Endothelial cell of umbilical vein (primary cell): ENCODE measurements around the gene MECP2. TPM values are rescaled to one million over a fixed set of nuclear protein-coding genes. Genes with fewer than 3 reads are reported as not detected.

Experiments used
- BruUV-seq: library from RNA; stranded (reverse); fragments of 400-500 nt; replicated peaks from 2 replicates; lab custom pipeline; 2021; lab: Mats Ljungman, UMichigan
- CTCF ChIA-PET: fragments of 300-600, 350-600 bp; sonication (Branson Sonifier 250); formaldehyde crosslinking; loops from one replicate; lab custom pipeline; 2021; ENCODE audit warnings: antibody characterized with exemption, inconsistent platforms; lab: Charles Lee
- POLR2A ChIA-PET: fragments of 300-600, 350-600 bp; sonication (Branson Sonifier 250); formaldehyde crosslinking; loops from one replicate; lab custom pipeline; 2021; ENCODE audit warnings: antibody characterized with exemption, inconsistent platforms; lab: Charles Lee
- DNase-seq: peaks from one replicate; pipeline ENCODE4 v3.0.0-alpha.2; 2011; ENCODE audit warnings: low read depth, low spot score
- FAIRE-seq: peaks from 2 replicates; lab custom pipeline; 2011; peaks lifted over from hg19 to GRCh38; lab: Jason Lieb, UNC
- H2AFZ ChIP-seq: 2 replicates; pipeline ENCODE4 v1.6.0; 2012; ENCODE audit warnings: low read depth, low read length, control low read depth, inconsistent platforms
- H3K27ac ChIP-seq: 2 replicates; pipeline ENCODE4 v1.5.1; 2011; ENCODE audit warnings: low read depth, mild to moderate bottlenecking, control low read depth, low read length, moderate library complexity; ENCODE audit not compliant: insufficient read depth
- H3K27me3 ChIP-seq, 2 experiments: 2 replicates each; pipeline versions ENCODE4 v1.6.0 to v1.6.1; 2011; ENCODE audit warnings: low read length in 2 of 2, mixed read lengths in 1 of 2; ENCODE audit not compliant: control insufficient read depth in 2 of 2, insufficient read depth in 2 of 2
- H3K36me3 ChIP-seq, 2 experiments: 2 replicates in 1 of 2; 3 replicates in 1 of 2; pipeline ENCODE4 v1.5.1; 2011; ENCODE audit warnings: low read length in 2 of 2, mild to moderate bottlenecking in 1 of 2, moderate library complexity in 1 of 2; ENCODE audit not compliant: control insufficient read depth in 2 of 2, insufficient read depth in 2 of 2; ENCODE audit errors: extremely low read depth in 1 of 2
- H3K4me1 ChIP-seq: 3 replicates; pipeline ENCODE4 v1.5.1; 2011; ENCODE audit warnings: mild to moderate bottlenecking, low read length; ENCODE audit not compliant: control insufficient read depth, insufficient read depth; ENCODE audit errors: extremely low read depth
- H3K4me2 ChIP-seq: 2 replicates; pipeline ENCODE4 v1.6.1; 2011; ENCODE audit warnings: low read length, control low read depth, mixed read lengths; ENCODE audit not compliant: insufficient read depth
- H3K4me3 ChIP-seq, 3 experiments: fragments of 200-600 bp in 1 of 3; sonication (generic), shearing (Covaris generic) in 1 of 3; replicated peaks in 1 of 3; 2 replicates each; pipeline ENCODE4 v1.5.1; 2011 to 2016; ENCODE audit warnings: control low read depth in 3 of 3, low read length in 3 of 3, mild to moderate bottlenecking in 2 of 3, inconsistent platforms in 1 of 3, low read depth in 1 of 3, moderate library complexity in 1 of 3; ENCODE audit not compliant: insufficient read depth in 1 of 3
- H3K79me2 ChIP-seq: 2 replicates; pipeline ENCODE4 v1.6.0; 2012; ENCODE audit warnings: low read length, inconsistent platforms; ENCODE audit not compliant: control insufficient read depth, insufficient read depth
- H3K9ac ChIP-seq: replicated peaks from 2 replicates; pipeline ENCODE3; 2011; ENCODE audit warnings: low read length, control low read depth; ENCODE audit not compliant: insufficient read depth; ENCODE audit errors: extremely low read depth
- H3K9me1 ChIP-seq: replicated peaks from 3 replicates; pipeline ENCODE4 v1.6.0; 2011; ENCODE audit warnings: mild to moderate bottlenecking, low read length; ENCODE audit not compliant: control insufficient read depth, insufficient read depth; ENCODE audit errors: extremely low read depth
- H3K9me3 ChIP-seq: replicated peaks from 2 replicates; pipeline ENCODE4 v1.5.1; 2012; ENCODE audit warnings: low read length, inconsistent platforms; ENCODE audit not compliant: control insufficient read depth, insufficient read depth
- H4K20me1 ChIP-seq: replicated peaks from 2 replicates; pipeline ENCODE3; 2011; ENCODE audit warnings: mild to moderate bottlenecking, low read length; ENCODE audit not compliant: control insufficient read depth, insufficient read depth; ENCODE audit errors: extremely low read depth
- CTCF ChIP-seq, 2 donors: IDR thresholded peaks; 1 replicate in 1 of 2; 2 replicates in 1 of 2; pipeline ENCODE4 v1.5.1; 2011; ENCODE audit warnings: low read length in 2 of 2, mild to moderate bottlenecking in 2 of 2, moderate library complexity in 2 of 2, control low read depth in 1 of 2, inconsistent platforms in 1 of 2, low read depth in 1 of 2; ENCODE audit not compliant: insufficient read depth in 1 of 2; ENCODE audit errors: extremely low read depth in 1 of 2
- EZH2 ChIP-seq: IDR thresholded peaks from 2 replicates; pipeline ENCODE4 v1.6.1; 2012; ENCODE audit warnings: borderline replicate concordance, low read depth, mild to moderate bottlenecking, moderate library complexity, low read length, inconsistent platforms; ENCODE audit not compliant: severe bottlenecking
- FOS ChIP-seq: IDR thresholded peaks from 2 replicates; pipeline ENCODE4 v1.6.1; 2011; ENCODE audit warnings: mild to moderate bottlenecking, low read length, moderate library complexity, borderline replicate concordance; ENCODE audit not compliant: insufficient read depth
- GATA2 ChIP-seq: IDR thresholded peaks from 2 replicates; pipeline ENCODE4 v1.7.0; 2011; ENCODE audit warnings: low read depth, mild to moderate bottlenecking, moderate library complexity, mixed read lengths, low read length; ENCODE audit not compliant: insufficient read length, insufficient read depth
- JUN ChIP-seq: IDR thresholded peaks from 2 replicates; pipeline ENCODE4 v1.6.1; 2011; ENCODE audit warnings: borderline replicate concordance, low read depth; ENCODE audit not compliant: insufficient read length, insufficient read depth
- MYC ChIP-seq: IDR thresholded peaks from one replicate; pipeline ENCODE4 v1.6.1; 2011; ENCODE audit warnings: mild to moderate bottlenecking, low read depth, low read length
- POLR2A ChIP-seq: IDR thresholded peaks from 2 replicates; pipeline ENCODE4 v1.6.1; 2012; ENCODE audit warnings: low read depth, mild to moderate bottlenecking, control low read depth, low read length
- POLR2AphosphoS5 ChIP-seq: IDR thresholded peaks from 2 replicates; pipeline ENCODE4 v1.6.1; 2012; ENCODE audit warnings: low read depth, mild to moderate bottlenecking, control low read depth, low read length, moderate library complexity; ENCODE audit not compliant: insufficient read depth
- dilution Hi-C: fragments of 300-500 bp; cut with MboI; formaldehyde crosslinking; loops from one replicate; pipeline ENCODE4 v1.15.0; 2019; ENCODE audit warnings: low sequenced_read_pairs; ENCODE audit not compliant: extremely low pct_ligation_motif_present
- intact Hi-C: fragments of 100-400 bp; cut with micrococcal nuclease; formaldehyde crosslinking; loops from one replicate; pipeline ENCODE4 v1.10.0; 2022
- polyA plus RNA-seq, 4 experiments: library from polyadenylated mRNA; depleted of rRNA in 3 of 4; stranded (reverse) in 3 of 4; unstranded in 1 of 4; fragments of >200 nt; gene quantifications; 2 replicates each; pipeline versions ENCODE4 v1.2.1 to v1.2.3, GENCODE V29; 2011 to 2012; ENCODE audit warnings: missing spikeins in 1 of 4
- total RNA-seq: library from RNA; stranded (reverse); gene quantifications from 2 replicates; pipeline ENCODE4 v1.2.3, GENCODE V29; 2021
- TF ChIP-seq, protein P1 (sequence below): IDR thresholded peaks from 2 replicates; pipeline ENCODE4 v1.6.1; 2011; ENCODE audit not compliant: insufficient read depth, insufficient read length

The MECP2 gene
- total and polyA plus RNA-seq, 2 donors (not counting 3 experiments of a cell fraction or from before 2014, with no cell fraction given), result 9.0 to 45.3 TPM

DNA sequence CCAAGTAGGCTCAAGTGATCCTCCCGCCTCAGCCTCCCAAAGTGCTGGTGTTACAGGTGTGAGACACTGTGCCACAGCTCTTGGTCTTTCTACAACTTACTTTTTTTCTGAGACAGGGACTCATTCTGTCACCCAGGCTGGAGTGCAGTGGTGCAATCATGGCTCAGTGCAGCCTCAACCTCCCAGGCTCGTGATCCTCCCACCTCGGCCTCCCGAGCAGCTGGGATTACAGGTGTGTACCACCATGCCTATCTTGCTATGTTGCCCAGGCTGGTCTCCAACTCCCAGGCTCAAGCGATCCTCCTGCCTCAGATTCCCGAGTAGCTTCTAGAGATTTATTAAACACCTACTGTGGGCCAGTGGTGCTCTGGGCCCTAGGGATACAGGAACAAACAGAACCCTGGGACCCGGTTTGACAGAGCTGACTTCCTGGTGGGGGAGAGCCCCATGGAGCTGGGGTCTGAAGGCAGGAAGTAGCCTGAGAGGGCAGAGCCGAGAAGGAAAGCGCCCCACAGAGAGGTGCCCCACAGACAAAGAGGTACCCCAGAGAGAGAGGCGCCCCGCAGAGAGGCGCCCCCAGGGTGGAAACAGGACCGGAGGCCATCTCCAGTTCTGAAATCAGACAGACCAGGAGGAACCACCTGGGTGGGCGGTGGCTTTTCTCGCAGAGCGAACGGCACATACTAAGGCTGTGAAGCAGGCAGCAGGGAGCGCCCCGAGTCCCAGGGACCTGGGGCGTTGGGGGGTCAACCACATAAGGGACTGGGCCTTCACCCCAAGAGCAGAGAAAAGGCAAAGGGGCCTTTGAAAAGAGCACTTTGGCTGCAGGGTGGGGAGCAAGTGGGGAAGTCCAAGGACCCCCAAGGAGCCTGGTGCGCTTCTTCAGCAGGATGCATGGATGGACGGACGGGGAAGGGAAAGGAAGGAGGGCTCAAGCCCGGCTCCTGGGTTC, 82.8 kb downstream of the MECP2 start:
- ChIA-PET POLR2A (no interaction called here), CTCF (interaction anchor here (1.0 to 2.6 kb wide), 4 partner anchors 29 to 293 kb away, joined by 4 to 39 read pairs (median 11); no protein-coding TSS in a partner anchor)
- H3K4me3 ChIP-seq, result no peak overlapping the region

More for the DNA sequence above, 82.8 kb downstream of the MECP2 start:
- intact Hi-C loops (no loop called here), dilution Hi-C loops (no loop called here)
- TF ChIP-seq GATA2 (no peak), EZH2 (no peak), JUN (no peak), POLR2AphosphoS5 (no peak), CTCF (IDR thresholded peaks at IDR 0.05; ENCODE audit: extremely low read depth in 1 of 2, insufficient read depth in 1 of 2, low read depth in 1 of 2, low read length in 2 of 2) (no peak), MYC (no peak), FOS (no peak), POLR2A (no peak)
- TF ChIP-seq, protein P1, sequence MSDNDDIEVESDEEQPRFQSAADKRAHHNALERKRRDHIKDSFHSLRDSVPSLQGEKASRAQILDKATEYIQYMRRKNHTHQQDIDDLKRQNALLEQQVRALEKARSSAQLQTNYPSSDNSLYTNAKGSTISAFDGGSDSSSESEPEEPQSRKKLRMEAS, result no peak
- BruUV-seq, result no TSS peak
- Histone ChIP-seq H3K79me2 (peaks cover 28% of the 10 kb centered on the region), H4K20me1 (no peaks in the 10 kb centered on the region), H3K27me3 (no peaks in the 10 kb centered on the region), H3K4me1 (peaks cover 15% of the 10 kb centered on the region), H3K9ac (no peak overlapping the region), H3K27ac (no peak overlapping the region), H3K9me1 (no peaks in the 10 kb centered on the region), H3K36me3 (peaks cover 0 to 19% of the 10 kb centered on the region in 2 experiments), H3K9me3 (no peaks in the 10 kb centered on the region), H3K4me2 (no peak overlapping the region), H2AFZ (no peak overlapping the region)
- DNase-seq (no peak), FAIRE-seq (peak; percentile 76)
